Smooth muscle cell (in vitro differentiated cells): ENCODE measurements around the gene CCDC102B. TPM values are rescaled to one million over a fixed set of nuclear protein-coding genes. Genes with fewer than 3 reads are reported as not detected.

Source experiments
- DNase-seq: peaks from one replicate; lab custom pipeline; 2025; ENCODE audit not compliant: unreplicated experiment; lab: John Stamatoyannopoulos, UW
- H2AFZ ChIP-seq: fragments of 200-600 bp; sonication (generic); 2 replicates; pipeline ENCODE4 v1.6.0; 2016; ENCODE audit warnings: antibody characterized with exemption, low read depth, mild to moderate bottlenecking
- H3F3A ChIP-seq: fragments of 200-600 bp; sonication (generic); 2 replicates; pipeline ENCODE4 v1.6.0; 2017; ENCODE audit warnings: antibody characterized with exemption, low read depth
- H3K27ac ChIP-seq: fragments of 200-600 bp; sonication (generic); 2 replicates; pipeline ENCODE4 v1.5.1; 2016; ENCODE audit warnings: low read depth, mild to moderate bottlenecking
- H3K27me3 ChIP-seq: fragments of 200-600 bp; sonication (generic); 2 replicates; pipeline ENCODE4 v1.6.1; 2016; ENCODE audit warnings: low read depth, mild to moderate bottlenecking
- H3K36me3 ChIP-seq: fragments of 200-600 bp; sonication (generic); 2 replicates; pipeline ENCODE4 v1.5.1; 2016; ENCODE audit warnings: low read depth
- H3K4me1 ChIP-seq: fragments of 200-600 bp; sonication (generic); 2 replicates; pipeline ENCODE4 v1.5.1; 2016; ENCODE audit warnings: low read depth
- H3K4me2 ChIP-seq: fragments of 200-600 bp; sonication (generic); 2 replicates; pipeline ENCODE4 v1.6.0; 2016; ENCODE audit warnings: mild to moderate bottlenecking
- H3K4me3 ChIP-seq: fragments of 200-600 bp; sonication (generic); 2 replicates; pipeline ENCODE4 v1.5.1; 2016; ENCODE audit warnings: mild to moderate bottlenecking
- H3K79me2 ChIP-seq: fragments of 200-600 bp; sonication (generic); 2 replicates; pipeline ENCODE4 v1.6.0; 2016; ENCODE audit warnings: low read depth, mild to moderate bottlenecking
- H3K9ac ChIP-seq: fragments of 200-600 bp; sonication (generic); 2 replicates; pipeline ENCODE4 v1.6.0; 2016; ENCODE audit warnings: low read depth
- H3K9me3 ChIP-seq: fragments of 200-600 bp; sonication (generic); replicated peaks from 2 replicates; pipeline ENCODE4 v1.5.1; 2016; ENCODE audit warnings: low read depth
- H4K20me1 ChIP-seq: fragments of 200-600 bp; sonication (generic); 2 replicates; pipeline ENCODE4 v1.6.0; 2016; ENCODE audit warnings: low read depth
- WGBS: methylation state at CpG from one replicate; pipeline ENCODE4 v1.1.7; 2016; ENCODE audit warnings: low lambda C conversion rate; 5-methylcytosine and 5-hydroxymethylcytosine counted together
- polyA plus RNA-seq: library from polyadenylated mRNA; unstranded; fragments of >200 nt; fragmentation: Nextera tagmentation; extraction: Ambion mirVana; gene quantifications from 2 replicates; pipeline ENCODE4 v1.2.1, GENCODE V29; 2016
- total RNA-seq: library from RNA; depleted of rRNA; stranded (reverse); fragments of >200 nt; gene quantifications from 2 replicates; pipeline ENCODE4 v1.2.3, GENCODE V29; 2014
- TF ChIP-seq, protein P1 (sequence below): fragments of 200-600 bp; sonication (generic); IDR thresholded peaks from 2 replicates; pipeline ENCODE4 v1.5.1; 2017; ENCODE audit warnings: borderline replicate concordance, mild to moderate bottlenecking, antibody characterized with exemption; ENCODE audit not compliant: insufficient read depth, poor library complexity, severe bottlenecking

CCDC102B gene
- total and polyA plus RNA-seq, 2 experiments from 2014 or later, result 9.7 to 10.3 TPM

- Histone ChIP-seq H3F3A (no peaks in the 10 kb centered on the region), H3K27me3 (no peaks in the 10 kb centered on the region), H3K4me1 (no peaks in the 10 kb centered on the region), H2AFZ (no peak overlapping the region), H4K20me1 (no peaks in the 10 kb centered on the region), H3K4me2 (no peak overlapping the region), H3K36me3 (no peaks in the 10 kb centered on the region), H3K27ac (no peak overlapping the region), H3K9me3 (no peaks in the 10 kb centered on the region), H3K9ac (no peak overlapping the region), H3K4me3 (no peak overlapping the region), H3K79me2 (no peaks in the 10 kb centered on the region)
- no peak for DNase-seq
- TF ChIP-seq, protein P1, sequence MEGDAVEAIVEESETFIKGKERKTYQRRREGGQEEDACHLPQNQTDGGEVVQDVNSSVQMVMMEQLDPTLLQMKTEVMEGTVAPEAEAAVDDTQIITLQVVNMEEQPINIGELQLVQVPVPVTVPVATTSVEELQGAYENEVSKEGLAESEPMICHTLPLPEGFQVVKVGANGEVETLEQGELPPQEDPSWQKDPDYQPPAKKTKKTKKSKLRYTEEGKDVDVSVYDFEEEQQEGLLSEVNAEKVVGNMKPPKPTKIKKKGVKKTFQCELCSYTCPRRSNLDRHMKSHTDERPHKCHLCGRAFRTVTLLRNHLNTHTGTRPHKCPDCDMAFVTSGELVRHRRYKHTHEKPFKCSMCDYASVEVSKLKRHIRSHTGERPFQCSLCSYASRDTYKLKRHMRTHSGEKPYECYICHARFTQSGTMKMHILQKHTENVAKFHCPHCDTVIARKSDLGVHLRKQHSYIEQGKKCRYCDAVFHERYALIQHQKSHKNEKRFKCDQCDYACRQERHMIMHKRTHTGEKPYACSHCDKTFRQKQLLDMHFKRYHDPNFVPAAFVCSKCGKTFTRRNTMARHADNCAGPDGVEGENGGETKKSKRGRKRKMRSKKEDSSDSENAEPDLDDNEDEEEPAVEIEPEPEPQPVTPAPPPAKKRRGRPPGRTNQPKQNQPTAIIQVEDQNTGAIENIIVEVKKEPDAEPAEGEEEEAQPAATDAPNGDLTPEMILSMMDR, result no peak
- 96% methylated on average over 2 of the region's 2 CpGs for WGBS
These were observed 117.2 kb downstream of the CCDC102B start for GRCh38 chr18:68915061-68915460.

GRCh38 chr18:68916734-68917133, 118.9 kb downstream of the CCDC102B start:
- Histone ChIP-seq H3K27me3 (no peaks in the 10 kb centered on the region), H3K79me2 (no peaks in the 10 kb centered on the region), H3K4me1 (no peaks in the 10 kb centered on the region), H2AFZ (no peak overlapping the region), H3K4me3 (no peak overlapping the region), H3K9me3 (no peaks in the 10 kb centered on the region), H3K36me3 (no peaks in the 10 kb centered on the region), H3K9ac (no peak overlapping the region), H4K20me1 (no peaks in the 10 kb centered on the region), H3F3A (no peaks in the 10 kb centered on the region), H3K4me2 (no peak overlapping the region), H3K27ac (no peak overlapping the region)
- WGBS, result 80% methylated on average over 5 of the region's 5 CpGs
- no peak for DNase-seq
- TF ChIP-seq, protein P1, result no peak

DNA sequence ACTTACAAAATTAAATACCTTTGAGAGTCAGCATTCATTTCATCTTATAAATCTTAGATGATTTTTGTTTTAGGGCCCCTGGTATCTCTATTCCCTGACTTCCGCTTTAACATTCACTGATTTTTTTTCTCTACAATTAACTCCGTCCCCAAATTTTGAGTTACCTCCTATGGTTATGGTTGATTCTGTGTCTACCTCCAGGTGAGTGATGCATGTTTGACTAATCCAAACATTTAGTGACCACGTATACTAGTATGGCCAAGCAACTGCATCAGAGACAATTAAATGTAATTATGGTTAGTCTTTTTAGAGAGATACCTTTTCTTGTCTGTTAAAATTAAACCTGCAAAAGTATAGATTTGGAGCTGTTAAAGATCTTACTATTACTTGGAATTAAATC, 120.3 kb downstream of the CCDC102B start:
- Histone ChIP-seq H3K4me3 (no peak overlapping the region), H3K27me3 (no peaks in the 10 kb centered on the region), H3K4me1 (no peaks in the 10 kb centered on the region), H4K20me1 (no peaks in the 10 kb centered on the region), H3K27ac (no peak overlapping the region), H3K9ac (no peak overlapping the region), H3K9me3 (no peaks in the 10 kb centered on the region), H2AFZ (no peak overlapping the region), H3F3A (no peaks in the 10 kb centered on the region), H3K79me2 (no peaks in the 10 kb centered on the region), H3K36me3 (no peaks in the 10 kb centered on the region), H3K4me2 (no peak overlapping the region)
- WGBS, result 87% methylated on average over 3 of the region's 3 CpGs
- TF ChIP-seq, protein P1, result no peak
- DNase-seq, result no peak

DNA sequence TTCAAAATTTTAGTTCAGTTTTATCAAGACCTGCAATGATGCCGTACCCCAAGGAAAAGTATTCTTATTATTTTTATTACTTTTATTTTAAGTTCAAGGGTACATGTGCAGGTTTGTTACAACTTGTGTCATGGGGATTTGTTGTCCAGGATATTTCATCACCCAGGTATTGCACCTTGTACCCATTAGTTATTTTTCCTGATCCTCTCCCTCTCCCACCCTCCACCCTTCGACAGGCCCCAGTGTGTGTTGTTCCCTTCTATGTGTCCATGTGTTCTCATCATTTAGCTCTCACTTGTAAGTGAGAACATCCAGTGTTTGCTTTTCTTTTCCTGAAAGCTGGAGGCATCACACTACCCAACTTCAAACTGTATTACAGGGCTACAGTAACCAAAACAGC, 122.0 kb downstream of the CCDC102B start:
- Histone ChIP-seq H4K20me1 (no peaks in the 10 kb centered on the region), H3K4me3 (no peak overlapping the region), H3K9me3 (no peaks in the 10 kb centered on the region), H3K27ac (no peak overlapping the region), H3K4me1 (no peaks in the 10 kb centered on the region), H3K9ac (no peak overlapping the region), H3K27me3 (no peaks in the 10 kb centered on the region), H3K79me2 (no peaks in the 10 kb centered on the region), H3K36me3 (no peaks in the 10 kb centered on the region), H3K4me2 (no peak overlapping the region), H2AFZ (no peak overlapping the region), H3F3A (no peaks in the 10 kb centered on the region)
- no peak for DNase-seq
- TF ChIP-seq, protein P1, result no peak
- 96% methylated on average over 2 of the region's 2 CpGs for WGBS
